Fibroblast of lung (primary cell): Measurements from ENCODE around the gene ZSWIM6. TPM values are rescaled to one million over a fixed set of nuclear protein-coding genes. Genes with fewer than 3 reads are reported as not detected.

Experiments used
- DNase-seq, 2 donors: peaks; one replicate each; pipeline versions ENCODE4 v3.0.0 to v3.0.0-alpha.2; 2010; ENCODE audit warnings: low read depth in 2 of 2
- H2AFZ ChIP-seq: 2 replicates; pipeline ENCODE4 v1.5.1; 2012; ENCODE audit warnings: low read length, control low read depth, inconsistent platforms
- H3K27ac ChIP-seq: 2 replicates; pipeline ENCODE4 v1.5.1; 2011; ENCODE audit warnings: low read length, control low read depth; ENCODE audit not compliant: insufficient read depth
- H3K27me3 ChIP-seq: 2 replicates; pipeline ENCODE4 v1.5.1; 2011; ENCODE audit warnings: mild to moderate bottlenecking, low read length; ENCODE audit not compliant: control insufficient read depth, insufficient read depth
- H3K36me3 ChIP-seq: 2 replicates; pipeline ENCODE4 v1.5.1; 2011; ENCODE audit warnings: low read length; ENCODE audit not compliant: control insufficient read depth, insufficient read depth
- H3K4me1 ChIP-seq: 2 replicates; pipeline ENCODE4 v1.5.1; 2011; ENCODE audit warnings: low read length; ENCODE audit not compliant: control insufficient read depth, insufficient read depth; ENCODE audit errors: extremely low read depth
- H3K4me2 ChIP-seq: 2 replicates; pipeline ENCODE4 v1.5.1; 2011; ENCODE audit warnings: low read length, control low read depth; ENCODE audit not compliant: insufficient read depth; ENCODE audit errors: extremely low read depth
- H3K4me3 ChIP-seq, 4 experiments: fragments of 200-600 bp in 1 of 4; sonication (generic) in 1 of 4; replicated peaks in 1 of 4; 2 replicates each; pipeline ENCODE4 v1.5.1; 2011 to 2016; ENCODE audit warnings: low read length in 4 of 4, low read depth in 3 of 4, mild to moderate bottlenecking in 3 of 4, control low read depth in 2 of 4, inconsistent platforms in 1 of 4, mixed read lengths in 1 of 4; ENCODE audit not compliant: insufficient read depth in 1 of 4; ENCODE audit errors: control extremely low read depth in 1 of 4
- H3K79me2 ChIP-seq: 2 replicates; pipeline ENCODE4 v1.5.1; 2012; ENCODE audit warnings: mild to moderate bottlenecking, low read length, inconsistent platforms; ENCODE audit not compliant: control insufficient read depth, insufficient read depth
- H3K9ac ChIP-seq: 2 replicates; pipeline ENCODE4 v1.5.1; 2011; ENCODE audit warnings: mild to moderate bottlenecking, low read length, control low read depth; ENCODE audit not compliant: insufficient read depth
- H3K9me3 ChIP-seq: 2 replicates; pipeline ENCODE4 v1.5.1; 2012; ENCODE audit warnings: low read depth, low read length; ENCODE audit not compliant: control insufficient read depth, insufficient read depth
- H4K20me1 ChIP-seq: 2 replicates; pipeline ENCODE4 v1.5.1; 2011; ENCODE audit warnings: low read length; ENCODE audit not compliant: control insufficient read depth, insufficient read depth; ENCODE audit errors: extremely low read depth
- CTCF ChIP-seq, 2 donors: IDR thresholded peaks in 1 of 2; conservative IDR thresholded peaks in 1 of 2; 1 replicate in 1 of 2; 2 replicates in 1 of 2; pipeline ENCODE4 v1.5.1; 2011 to 2012; ENCODE audit warnings: low read length in 2 of 2, control low read depth in 1 of 2, inconsistent platforms in 1 of 2, low read depth in 1 of 2, mild to moderate bottlenecking in 1 of 2
- EZH2 ChIP-seq: IDR thresholded peaks from 2 replicates; pipeline ENCODE4 v1.5.1; 2012; ENCODE audit warnings: low read length, control low read depth, mild to moderate bottlenecking; ENCODE audit errors: missing control alignments
- polyA plus RNA-seq, 2 donors: library from polyadenylated mRNA; depleted of rRNA in 1 of 2; stranded (reverse) in 1 of 2; unstranded in 1 of 2; fragments of >200 nt; gene quantifications; 2 replicates each; pipeline ENCODE4 v1.2.1, GENCODE V29; 2011 to 2012; ENCODE audit warnings: missing spikeins in 1 of 2
- total RNA-seq: library from RNA; depleted of rRNA; stranded (reverse); fragments of >200 nt; gene quantifications from 2 replicates; pipeline ENCODE4 v1.2.1, GENCODE V29; 2014

The ZSWIM6 gene
- total and polyA plus RNA-seq, 2 donors (not counting 1 experiment from before 2014, with no cell fraction given): 23.5 to 26.6 TPM

DNA sequence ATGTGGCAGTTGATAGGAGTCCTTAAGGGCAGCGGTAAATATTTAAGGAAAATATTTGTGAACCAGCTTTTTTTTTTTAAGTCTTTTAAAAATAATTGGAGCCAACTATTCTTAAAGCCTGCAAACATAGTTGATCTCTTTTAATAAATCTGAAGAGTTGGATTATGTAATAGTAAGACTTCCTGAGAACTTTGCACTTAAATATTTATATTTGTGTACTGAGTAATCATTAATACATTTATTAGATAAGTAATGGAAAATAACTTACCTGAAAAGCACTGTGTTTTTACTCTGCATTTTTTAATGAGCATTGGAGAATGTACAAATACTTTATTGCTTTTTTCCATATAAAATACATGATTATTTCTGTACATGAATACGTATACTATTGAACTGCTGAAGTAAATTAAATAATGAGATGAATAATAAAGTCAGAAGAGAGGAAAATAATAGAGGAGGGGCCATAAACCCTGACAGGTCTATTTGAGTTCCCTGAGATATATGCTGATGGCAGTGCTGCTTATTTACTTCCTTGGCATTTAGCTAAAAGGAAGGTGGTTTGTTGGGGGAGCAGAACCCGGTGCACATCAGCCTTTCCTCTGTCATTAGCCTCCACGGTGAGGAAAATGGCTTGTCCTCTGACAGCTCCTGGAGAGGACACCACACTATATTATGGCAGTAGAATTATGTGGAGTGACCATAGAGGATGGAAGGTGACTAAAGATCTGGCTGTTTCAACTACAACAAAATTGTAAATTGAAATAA is 148.0 kb downstream of the ZSWIM6 start:
- H3K9me3 ChIP-seq: no peaks in the 10 kb centered on the region
- no peak overlapping the region for H3K9ac ChIP-seq
- H3K79me2 ChIP-seq: peaks cover 49% of the 10 kb centered on the region
- H3K4me1 ChIP-seq: no peaks in the 10 kb centered on the region
- H3K4me3 ChIP-seq: no peak overlapping the region
- no peak overlapping the region for H3K4me2 ChIP-seq
- H3K27ac ChIP-seq: no peak overlapping the region
- H3K27me3 ChIP-seq: no peaks in the 10 kb centered on the region
- no peaks in the 10 kb centered on the region for H3K36me3 ChIP-seq
- no peak overlapping the region for H2AFZ ChIP-seq
- DNase-seq: no peak
- peaks cover 1% of the 10 kb centered on the region for H4K20me1 ChIP-seq
- no peak for TF ChIP-seq CTCF (conservative IDR thresholded peaks at IDR 0.05 in 1 of 2, IDR thresholded peaks at IDR 0.05 in 1 of 2; ENCODE audit: low read depth in 1 of 2, low read length in 2 of 2)
- no peak for TF ChIP-seq EZH2

GRCh38 chr5:61482980-61483379 is 150.9 kb downstream of the ZSWIM6 start:
- Histone ChIP-seq H3K4me2 (no peak overlapping the region), H3K27me3 (no peaks in the 10 kb centered on the region), H3K36me3 (no peaks in the 10 kb centered on the region), H3K9me3 (no peaks in the 10 kb centered on the region), H2AFZ (no peak overlapping the region), H3K9ac (no peak overlapping the region), H3K79me2 (peaks cover 61% of the 10 kb centered on the region), H3K4me3 (no peak overlapping the region), H4K20me1 (peaks cover 4% of the 10 kb centered on the region), H3K4me1 (no peaks in the 10 kb centered on the region), H3K27ac (no peak overlapping the region)
- TF ChIP-seq CTCF (conservative IDR thresholded peaks at IDR 0.05 in 1 of 2, IDR thresholded peaks at IDR 0.05 in 1 of 2; ENCODE audit: low read depth in 1 of 2, low read length in 2 of 2) (no peak), EZH2 (no peak)
- DNase-seq: no peak

DNA sequence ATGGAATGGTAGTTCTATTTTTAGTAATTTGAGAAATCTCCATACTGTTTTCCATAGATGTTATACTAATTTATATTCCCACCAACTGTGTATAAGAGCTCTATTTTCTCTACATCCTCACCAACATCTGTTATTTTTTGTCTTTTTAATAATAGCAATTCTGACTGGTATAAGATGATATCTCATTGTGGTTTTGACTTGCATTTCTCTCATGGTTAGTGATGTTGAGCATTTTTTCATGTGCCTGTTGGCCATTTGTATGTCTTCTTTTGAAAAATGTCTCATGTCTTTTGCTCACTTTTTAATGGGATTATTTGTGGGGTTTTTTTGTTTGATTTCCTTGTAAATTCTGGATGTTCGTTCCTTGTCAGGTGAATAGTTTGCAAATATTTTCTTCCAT is 154.4 kb downstream of the ZSWIM6 start:
- TF ChIP-seq EZH2: no peak
- TF ChIP-seq CTCF (conservative IDR thresholded peaks at IDR 0.05 in 1 of 2, IDR thresholded peaks at IDR 0.05 in 1 of 2; ENCODE audit: low read depth in 1 of 2, low read length in 2 of 2): no peak
- H3K27me3 ChIP-seq: no peaks in the 10 kb centered on the region
- H3K4me2 ChIP-seq: no peak overlapping the region
- no peak overlapping the region for H3K27ac ChIP-seq
- H3K36me3 ChIP-seq: no peaks in the 10 kb centered on the region
- H2AFZ ChIP-seq: no peak overlapping the region
- peaks cover 58% of the 10 kb centered on the region for H3K79me2 ChIP-seq
- peak in 1 of 2 donors; percentile 50 for DNase-seq
- no peaks in the 10 kb centered on the region for H3K9me3 ChIP-seq
- H3K4me1 ChIP-seq: no peaks in the 10 kb centered on the region
- H3K9ac ChIP-seq: no peak overlapping the region
- H3K4me3 ChIP-seq: no peak overlapping the region
- H4K20me1 ChIP-seq: peaks cover 3% of the 10 kb centered on the region
